SK-N-SH (cell line): ENCODE results near the gene PRMT9.
A peak's percentile ranks its signal among the peaks of the same experiment; 100 is the strongest.

Source experiments
- RXRA ChIP-seq: IDR thresholded peaks from 2 replicates; pipeline ENCODE4 v1.4.0; 2012; ENCODE audit warnings: low read depth, mild to moderate bottlenecking, borderline replicate concordance
- TAF1 ChIP-seq: IDR thresholded peaks from 2 replicates; pipeline ENCODE4 v1.6.1; 2012; ENCODE audit warnings: low read depth, mild to moderate bottlenecking, low read length, moderate library complexity, borderline replicate concordance
- ZBTB33 ChIP-seq: IDR thresholded peaks from 2 replicates; pipeline ENCODE4 v1.4.0; 2012; ENCODE audit warnings: low read depth, borderline replicate concordance
- TF ChIP-seq, protein P1 (sequence below): fragments of 200-600 bp; sonication (generic); IDR thresholded peaks from 2 replicates; pipeline ENCODE4 v1.6.1; 2017; ENCODE audit warnings: antibody characterized with exemption, mild to moderate bottlenecking, moderate library complexity
- TF ChIP-seq, protein P2 (sequence below): IDR thresholded peaks from 2 replicates; pipeline ENCODE4; 2012

DNA sequence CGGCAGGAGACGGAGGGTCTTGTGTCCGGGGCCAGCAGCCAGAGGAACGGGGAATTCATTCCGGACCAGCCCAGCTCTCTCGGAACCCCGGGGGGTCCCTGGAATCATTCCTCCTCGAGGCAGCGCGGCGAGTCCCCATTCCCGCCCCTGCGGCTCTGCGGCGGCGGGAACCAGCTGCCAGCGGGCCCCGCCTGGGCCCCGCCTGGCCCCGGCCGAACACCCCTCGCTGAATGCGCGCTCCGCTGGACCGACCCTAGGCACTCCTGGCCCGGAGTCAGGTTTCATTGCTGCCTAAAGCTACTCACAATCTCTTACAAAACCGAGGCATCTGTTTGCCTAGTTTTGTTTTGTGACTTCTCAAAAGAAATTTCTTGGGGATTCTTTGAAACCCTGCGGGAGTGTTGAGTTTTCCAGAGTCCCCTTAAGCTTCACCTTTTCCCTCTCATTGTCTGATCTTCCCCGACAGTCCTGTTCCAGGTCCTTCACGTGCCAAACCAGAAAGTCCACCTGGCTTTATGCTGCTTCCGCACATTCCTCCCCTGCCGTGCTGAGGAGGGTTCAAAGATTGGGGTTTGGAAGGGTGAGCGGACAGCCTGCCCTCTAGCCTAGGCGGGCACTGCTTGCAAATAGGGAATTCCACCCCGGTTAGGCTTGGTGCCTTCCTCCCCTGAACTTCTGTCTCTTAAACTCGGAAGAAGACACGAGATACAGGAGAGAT is 48.7 kb upstream of the PRMT9 start:
- TF ChIP-seq, protein P1, sequence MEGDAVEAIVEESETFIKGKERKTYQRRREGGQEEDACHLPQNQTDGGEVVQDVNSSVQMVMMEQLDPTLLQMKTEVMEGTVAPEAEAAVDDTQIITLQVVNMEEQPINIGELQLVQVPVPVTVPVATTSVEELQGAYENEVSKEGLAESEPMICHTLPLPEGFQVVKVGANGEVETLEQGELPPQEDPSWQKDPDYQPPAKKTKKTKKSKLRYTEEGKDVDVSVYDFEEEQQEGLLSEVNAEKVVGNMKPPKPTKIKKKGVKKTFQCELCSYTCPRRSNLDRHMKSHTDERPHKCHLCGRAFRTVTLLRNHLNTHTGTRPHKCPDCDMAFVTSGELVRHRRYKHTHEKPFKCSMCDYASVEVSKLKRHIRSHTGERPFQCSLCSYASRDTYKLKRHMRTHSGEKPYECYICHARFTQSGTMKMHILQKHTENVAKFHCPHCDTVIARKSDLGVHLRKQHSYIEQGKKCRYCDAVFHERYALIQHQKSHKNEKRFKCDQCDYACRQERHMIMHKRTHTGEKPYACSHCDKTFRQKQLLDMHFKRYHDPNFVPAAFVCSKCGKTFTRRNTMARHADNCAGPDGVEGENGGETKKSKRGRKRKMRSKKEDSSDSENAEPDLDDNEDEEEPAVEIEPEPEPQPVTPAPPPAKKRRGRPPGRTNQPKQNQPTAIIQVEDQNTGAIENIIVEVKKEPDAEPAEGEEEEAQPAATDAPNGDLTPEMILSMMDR = 0 out of 2 replicates have a peak, but pooled peaks have one; percentile 6
- TF ChIP-seq RXRA (no peak), ZBTB33 (no peak), TAF1 (no peak)
- TF ChIP-seq, protein P2, sequence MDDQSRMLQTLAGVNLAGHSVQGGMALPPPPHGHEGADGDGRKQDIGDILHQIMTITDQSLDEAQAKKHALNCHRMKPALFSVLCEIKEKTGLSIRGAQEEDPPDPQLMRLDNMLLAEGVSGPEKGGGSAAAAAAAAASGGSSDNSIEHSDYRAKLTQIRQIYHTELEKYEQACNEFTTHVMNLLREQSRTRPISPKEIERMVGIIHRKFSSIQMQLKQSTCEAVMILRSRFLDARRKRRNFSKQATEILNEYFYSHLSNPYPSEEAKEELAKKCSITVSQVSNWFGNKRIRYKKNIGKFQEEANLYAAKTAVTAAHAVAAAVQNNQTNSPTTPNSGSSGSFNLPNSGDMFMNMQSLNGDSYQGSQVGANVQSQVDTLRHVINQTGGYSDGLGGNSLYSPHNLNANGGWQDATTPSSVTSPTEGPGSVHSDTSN = no peak
